ENCODE data around the gene SUV39H1. TPM values are rescaled to one million over a fixed set of nuclear protein-coding genes. Genes with fewer than 3 reads are reported as not detected.
A peak's percentile ranks its signal among the peaks of the same experiment; 100 is the strongest.

The SUV39H1 gene
- total and polyA plus RNA-seq, 9 of the 15 experiments (the other 6 are each of a cell fraction or from before 2014, with no cell fraction given) = 4.7 to 34.7 (median 17.9) TPM

GRCh38 chrX:48695925-48696300 is 621 bp upstream of the SUV39H1 start:
- Histone ChIP-seq H3K9ac (ENCODE audit: insufficient read depth in 1 of 2, low read depth in 2 of 2, low read length in 2 of 2) (peak overlapping the region; percentile 86 to 94), H3K27me3 (ENCODE audit: control insufficient read depth in 2 of 2, insufficient read depth in 2 of 2, low read length in 2 of 2) (no peaks in the 10 kb centered on the region), H3K27ac (ENCODE audit: extremely low read depth, low read depth, low read length) (peak overlapping the region; percentile 95), H2AFZ (ENCODE audit: low read depth, low read length) (peak overlapping the region; percentile 61), H3K4me1 (replicated peaks in 1 of 2; ENCODE audit: control insufficient read depth in 2 of 2, insufficient read depth in 2 of 2, low read length in 2 of 2) (peaks cover 25 to 27% of the 10 kb centered on the region in 2 experiments; a peak in 4 of 5 replicates), H3K4me2 (ENCODE audit: insufficient read depth, low read length) (peak overlapping the region; percentile 93), H3K9me1 (ENCODE audit: control insufficient read depth, insufficient read depth, low read length) (no peaks in the 10 kb centered on the region), H3K4me3 (peak overlapping the region; percentile 80), H3K79me2 (ENCODE audit: control insufficient read depth, insufficient read depth, low read length) (peaks cover 40% of the 10 kb centered on the region), H3K9me3 (replicated peaks; ENCODE audit: control insufficient read depth, insufficient read depth, low read depth, low read length) (no peaks in the 10 kb centered on the region), H3K36me3 (ENCODE audit: control insufficient read depth, insufficient read depth, low read length) (peaks cover 29% of the 10 kb centered on the region), H4K20me1 (replicated peaks; ENCODE audit: control insufficient read depth, insufficient read depth, low read length) (peaks cover 4% of the 10 kb centered on the region)
- CTCF ChIA-PET (ENCODE audit: low intra/inter-chr PET ratio) = no interaction called here
- POLR2A ChIA-PET = interaction anchor here (0.6 to 2.5 kb wide), 5 partner anchors 11 to 72 kb away, joined by 3 to 8 read pairs (median 4); no protein-coding TSS in a partner anchor
- in situ Hi-C loops (cut with MboI) (no loop called here), intact Hi-C loops (cut with micrococcal nuclease) (loop anchor here (5.0 kb wide), 2 partner anchors 91 to 106 kb away; partner anchors contain the start of genes GATA1 and HDAC6)
- ATAC-seq (no peak; the same call in 2 of the 3 replicates), DNase-seq (ENCODE audit: extremely low read depth in 1 of 4, low spot score in 3 of 4) (no peak), FAIRE-seq (no peak)
- 3% methylated on average over 8 of the region's 8 CpGs for WGBS (ENCODE audit: insufficient coverage, low coverage, missing lambda C conversion rate)
- no TSS peak for BruUV-seq (replicated peaks)
- TF ChIP-seq MLLT1 (IDR thresholded peaks at IDR 0.05) (no peak), FOXM1 (IDR thresholded peaks at IDR 0.05; ENCODE audit: low read depth) (no peak), FOXM1 (CRISPR knock-in tag; IDR thresholded peaks at IDR 0.05; ENCODE audit: low read depth) (0 out of 2 replicates have a peak, but pooled peaks have one; percentile 24), ZBED1 (IDR thresholded peaks at IDR 0.05) (0 out of 2 replicates have a peak, but pooled peaks have one; percentile 65), GATA2 (CRISPR knock-in tag; IDR thresholded peaks at IDR 0.05) (peak; percentile 62; the same call in 1 of the 2 replicates), MED1 (CRISPR knock-in tag; IDR thresholded peaks at IDR 0.05; ENCODE audit: borderline replicate concordance) (no peak), ZNF239 (CRISPR knock-in tag; IDR thresholded peaks at IDR 0.05) (no peak), ESRRB (CRISPR knock-in tag; IDR thresholded peaks at IDR 0.05; ENCODE audit: borderline replicate concordance) (no peak), NFRKB (IDR thresholded peaks at IDR 0.05; ENCODE audit: low read depth) (no peak), SREBF2 (CRISPR knock-in tag; IDR thresholded peaks at IDR 0.05) (no peak), ZNF175 (CRISPR knock-in tag; IDR thresholded peaks at IDR 0.05; ENCODE audit: low read depth) (no peak), HDAC2 (IDR thresholded peaks at IDR 0.05) (peak; percentile 70), RBBP5 (IDR thresholded peaks at IDR 0.05; ENCODE audit: borderline replicate concordance, insufficient read depth, low read length, poor library complexity, severe bottlenecking) (no peak), ARID3A (IDR thresholded peaks at IDR 0.05; ENCODE audit: borderline replicate concordance, low read depth, low read length) (no peak), ZNF274 (IDR thresholded peaks at IDR 0.05; ENCODE audit: borderline replicate concordance, low read depth, low read length) (0 out of 2 replicates have a peak, but pooled peaks have one; percentile 10)
- TF ChIP-seq, protein P1, sequence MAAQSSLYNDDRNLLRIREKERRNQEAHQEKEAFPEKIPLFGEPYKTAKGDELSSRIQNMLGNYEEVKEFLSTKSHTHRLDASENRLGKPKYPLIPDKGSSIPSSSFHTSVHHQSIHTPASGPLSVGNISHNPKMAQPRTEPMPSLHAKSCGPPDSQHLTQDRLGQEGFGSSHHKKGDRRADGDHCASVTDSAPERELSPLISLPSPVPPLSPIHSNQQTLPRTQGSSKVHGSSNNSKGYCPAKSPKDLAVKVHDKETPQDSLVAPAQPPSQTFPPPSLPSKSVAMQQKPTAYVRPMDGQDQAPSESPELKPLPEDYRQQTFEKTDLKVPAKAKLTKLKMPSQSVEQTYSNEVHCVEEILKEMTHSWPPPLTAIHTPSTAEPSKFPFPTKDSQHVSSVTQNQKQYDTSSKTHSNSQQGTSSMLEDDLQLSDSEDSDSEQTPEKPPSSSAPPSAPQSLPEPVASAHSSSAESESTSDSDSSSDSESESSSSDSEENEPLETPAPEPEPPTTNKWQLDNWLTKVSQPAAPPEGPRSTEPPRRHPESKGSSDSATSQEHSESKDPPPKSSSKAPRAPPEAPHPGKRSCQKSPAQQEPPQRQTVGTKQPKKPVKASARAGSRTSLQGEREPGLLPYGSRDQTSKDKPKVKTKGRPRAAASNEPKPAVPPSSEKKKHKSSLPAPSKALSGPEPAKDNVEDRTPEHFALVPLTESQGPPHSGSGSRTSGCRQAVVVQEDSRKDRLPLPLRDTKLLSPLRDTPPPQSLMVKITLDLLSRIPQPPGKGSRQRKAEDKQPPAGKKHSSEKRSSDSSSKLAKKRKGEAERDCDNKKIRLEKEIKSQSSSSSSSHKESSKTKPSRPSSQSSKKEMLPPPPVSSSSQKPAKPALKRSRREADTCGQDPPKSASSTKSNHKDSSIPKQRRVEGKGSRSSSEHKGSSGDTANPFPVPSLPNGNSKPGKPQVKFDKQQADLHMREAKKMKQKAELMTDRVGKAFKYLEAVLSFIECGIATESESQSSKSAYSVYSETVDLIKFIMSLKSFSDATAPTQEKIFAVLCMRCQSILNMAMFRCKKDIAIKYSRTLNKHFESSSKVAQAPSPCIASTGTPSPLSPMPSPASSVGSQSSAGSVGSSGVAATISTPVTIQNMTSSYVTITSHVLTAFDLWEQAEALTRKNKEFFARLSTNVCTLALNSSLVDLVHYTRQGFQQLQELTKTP (IDR thresholded peaks at IDR 0.05; ENCODE audit: low read depth in 1 of 2, partially characterized antibody in 2 of 2) = no peak

Data from K562 (cell line).